ENCODE measurements around the gene MYH6.
"Not testable (repeated sequence)": the region's sequence is repeated elsewhere in the genome, so short reads cannot be mapped to it uniquely, and the experiment has no call there.

Gene MYH6

DNA sequence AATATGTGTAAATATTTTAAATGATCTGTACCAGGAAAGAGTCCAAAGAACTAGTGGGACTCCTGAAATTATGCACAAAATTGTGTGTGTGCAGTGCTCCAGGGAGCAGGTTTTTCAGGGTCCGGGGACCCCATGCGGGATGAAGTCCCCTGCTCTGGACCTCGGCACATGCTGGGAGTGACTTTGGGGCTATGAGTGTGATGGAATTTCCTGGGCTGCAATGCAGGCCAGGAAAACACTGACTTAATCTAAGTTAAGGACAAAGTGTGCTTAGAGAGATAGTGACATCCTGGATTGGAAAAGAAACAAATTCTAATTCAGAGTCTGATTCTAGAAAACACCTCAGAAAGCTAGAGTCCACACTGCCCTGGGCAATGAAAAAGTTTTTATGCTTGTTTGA is 6.2 kb upstream of the MYH6 start:
- no peak for FAIRE-seq

DNA sequence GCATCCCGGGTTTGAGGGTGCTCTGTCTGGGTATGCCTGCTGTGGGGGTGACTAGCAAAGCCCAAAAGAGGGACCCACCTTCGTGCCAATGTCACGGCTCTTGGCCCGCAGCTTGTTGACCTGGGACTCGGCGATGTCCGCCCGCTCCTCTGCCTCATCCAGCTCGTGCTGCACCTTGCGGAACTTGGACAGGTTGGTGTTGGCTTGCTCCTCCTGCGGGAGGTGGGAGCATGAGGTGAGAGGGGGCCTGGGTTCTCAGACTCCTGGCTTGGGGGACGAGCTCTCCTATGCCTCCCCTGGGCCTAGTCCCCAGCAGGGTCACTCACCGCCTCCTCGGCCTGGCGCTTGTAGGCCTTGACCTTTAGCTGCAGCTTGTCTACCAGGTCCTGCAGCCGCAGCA is 5.6 kb upstream of the MYH6 start:
- no peak for FAIRE-seq

DNA sequence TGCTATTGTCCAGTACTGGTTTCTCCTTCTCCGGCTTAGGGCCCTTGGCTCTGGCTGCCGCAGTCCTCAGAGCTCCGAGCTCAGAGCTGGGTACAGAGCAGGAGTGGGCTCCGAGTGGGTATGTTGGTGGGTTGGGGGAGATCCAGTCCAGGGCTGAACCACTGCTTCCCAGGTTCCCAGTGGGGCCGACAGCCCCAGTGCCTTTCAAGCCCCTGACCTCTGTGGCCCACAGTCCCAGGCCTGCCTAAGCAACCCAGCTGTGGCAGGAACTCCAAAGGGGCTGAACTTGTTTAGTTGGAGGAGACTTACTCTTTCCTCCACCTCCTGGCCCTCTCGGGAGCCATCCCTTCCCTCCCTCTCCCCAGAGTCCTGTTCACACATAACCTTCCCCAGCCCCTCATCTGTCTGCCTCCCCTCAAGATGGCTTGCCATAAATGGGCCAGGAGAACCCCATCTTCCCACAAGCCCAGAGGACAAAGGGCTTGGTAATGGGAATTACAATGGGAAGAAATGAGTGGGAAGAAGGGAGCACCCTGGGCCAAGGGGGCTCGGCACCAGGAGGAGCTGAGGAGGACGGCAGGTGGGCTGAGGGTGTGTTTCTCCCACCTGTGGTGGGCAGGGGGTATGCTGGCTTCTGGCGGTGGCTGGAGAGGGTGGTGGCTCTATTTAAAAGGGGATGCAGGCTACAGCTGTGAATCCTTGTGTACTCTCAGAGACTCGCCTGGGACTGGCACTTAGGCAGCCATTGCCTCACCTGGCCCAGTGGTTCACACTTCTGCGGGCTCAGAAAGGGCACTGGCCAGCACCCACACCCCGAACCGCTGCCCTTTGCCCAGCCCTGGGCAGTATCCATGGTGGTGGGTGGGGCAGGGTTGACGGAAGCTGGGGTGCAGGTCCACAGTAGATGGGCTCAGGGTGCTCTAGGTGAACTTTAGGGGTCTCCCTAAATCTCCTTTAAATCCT is 3.8 kb upstream of the MYH6 start:
- no peak for FAIRE-seq

DNA sequence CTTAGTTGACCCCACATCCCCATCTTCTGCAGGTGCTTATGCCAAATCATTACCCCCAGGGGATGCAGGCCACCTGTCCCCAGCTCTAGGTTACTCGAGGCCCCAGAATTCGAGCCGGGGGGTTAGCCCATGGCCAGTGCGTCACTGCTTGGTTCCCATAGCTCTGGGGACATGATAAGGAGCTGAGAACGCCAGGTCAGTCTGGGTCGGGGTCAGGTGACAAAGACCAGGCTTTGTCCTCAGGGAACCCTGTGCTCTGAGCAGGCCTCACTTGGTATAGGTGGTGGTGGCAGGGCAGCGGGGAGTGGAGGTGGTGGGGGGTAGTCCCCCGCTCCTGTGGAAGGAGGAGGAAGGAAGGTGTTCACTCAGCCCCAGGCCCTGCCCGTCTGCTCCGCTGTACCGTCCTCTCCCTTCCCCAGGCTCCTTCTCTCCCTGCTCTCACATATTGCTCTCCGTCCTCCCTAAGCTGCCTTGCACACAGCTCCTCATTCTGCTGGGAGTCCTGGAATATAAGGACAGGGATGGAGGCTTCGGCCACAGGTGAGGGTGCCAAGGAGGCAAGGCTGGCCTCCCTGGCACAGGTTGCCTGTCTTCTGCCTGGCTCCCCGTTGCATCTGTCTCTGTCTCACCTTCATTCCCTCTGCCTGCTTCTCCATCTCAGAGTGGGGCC is 2.0 kb upstream of the MYH6 start:
- FAIRE-seq, result no peak

DNA sequence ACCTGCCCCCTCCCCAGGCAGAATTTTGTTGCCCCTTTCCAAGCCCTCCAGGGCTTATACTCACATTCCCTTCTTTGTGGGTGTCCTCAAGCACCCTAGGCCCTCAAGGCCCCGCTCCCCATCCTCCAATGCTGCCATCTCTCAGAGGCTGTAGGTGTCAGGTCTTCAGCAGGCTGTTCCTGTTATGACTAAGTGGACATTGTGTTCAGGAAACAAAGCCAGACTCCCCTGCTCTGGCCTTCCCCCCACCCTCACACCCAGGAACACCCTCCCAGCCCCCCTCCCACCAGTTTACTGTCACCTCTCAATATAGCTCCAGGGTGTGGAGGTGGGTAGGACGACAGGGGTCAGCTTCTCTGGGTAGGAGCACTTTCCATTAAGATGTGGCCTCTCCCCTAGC is 1.4 kb upstream of the MYH6 start:
- no peak for FAIRE-seq

DNA sequence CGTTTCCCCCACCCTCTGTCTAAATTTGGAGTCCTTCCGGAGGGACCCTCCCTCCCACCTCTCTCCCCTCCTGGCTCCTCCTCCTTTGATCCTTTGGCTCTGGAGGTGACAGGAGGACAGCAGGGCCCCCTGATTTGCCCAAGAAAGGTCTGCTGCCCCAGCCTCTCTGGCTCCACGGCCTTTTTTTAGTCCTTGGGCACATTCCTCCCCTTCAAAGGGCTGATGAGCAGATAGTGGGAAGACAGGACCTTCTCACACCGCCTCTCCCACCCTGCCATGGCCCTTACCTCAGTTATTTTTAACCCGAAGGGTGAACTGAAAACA is 196 bp upstream of the MYH6 start:
- no peak for FAIRE-seq

DNA sequence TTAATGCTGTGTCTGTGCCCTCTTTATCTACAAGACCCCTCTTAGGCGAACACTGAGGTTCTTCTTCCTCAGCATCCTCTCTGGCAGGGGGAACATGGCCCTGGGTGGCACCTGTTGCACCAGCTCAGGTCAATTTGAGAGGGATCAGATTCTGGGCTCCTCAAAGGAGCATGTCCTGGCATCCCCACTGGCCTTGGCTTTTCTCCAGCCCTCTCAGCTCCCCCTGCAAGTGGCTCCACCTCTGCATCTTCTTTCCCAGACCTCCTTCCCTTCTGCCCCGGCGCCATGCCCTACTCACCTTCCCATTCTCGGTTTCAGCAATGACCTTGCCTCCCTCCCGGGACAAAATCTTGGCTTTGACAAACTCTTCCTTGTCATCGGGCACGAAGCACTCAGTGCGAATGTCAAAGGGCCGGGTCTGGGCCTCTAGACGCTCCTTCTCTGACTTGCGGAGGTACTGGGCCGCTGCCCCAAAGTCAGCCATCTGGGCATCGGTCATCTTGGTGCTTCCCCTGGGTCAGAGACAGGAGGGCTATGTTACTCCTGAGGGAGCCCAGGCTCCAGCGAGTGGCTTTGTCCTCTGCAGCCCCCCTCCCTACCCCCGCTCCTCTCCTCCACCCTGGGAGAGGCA is 1.2 kb downstream of the MYH6 start:
- FAIRE-seq, result no peak

DNA sequence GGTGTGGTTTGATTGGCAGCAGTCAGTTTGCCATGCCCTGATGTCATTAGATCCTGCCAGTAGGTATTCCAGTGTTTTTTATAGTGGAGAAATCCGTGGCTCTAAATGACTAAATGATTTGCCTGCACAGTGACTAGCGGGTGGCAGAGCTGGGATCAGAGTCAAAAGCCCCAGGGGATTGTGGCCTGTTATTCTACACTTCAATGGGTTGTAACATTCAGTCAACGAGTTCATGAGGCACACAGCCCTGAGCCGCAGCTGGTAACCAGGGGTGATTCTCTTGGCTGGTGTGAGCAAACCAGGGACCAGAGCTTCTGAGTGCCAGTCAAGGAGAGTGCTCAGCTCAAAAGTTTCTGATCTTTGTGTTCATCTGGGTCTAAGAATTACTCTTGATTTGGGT is 1.8 kb downstream of the MYH6 start:
- FAIRE-seq, result no peak

DNA sequence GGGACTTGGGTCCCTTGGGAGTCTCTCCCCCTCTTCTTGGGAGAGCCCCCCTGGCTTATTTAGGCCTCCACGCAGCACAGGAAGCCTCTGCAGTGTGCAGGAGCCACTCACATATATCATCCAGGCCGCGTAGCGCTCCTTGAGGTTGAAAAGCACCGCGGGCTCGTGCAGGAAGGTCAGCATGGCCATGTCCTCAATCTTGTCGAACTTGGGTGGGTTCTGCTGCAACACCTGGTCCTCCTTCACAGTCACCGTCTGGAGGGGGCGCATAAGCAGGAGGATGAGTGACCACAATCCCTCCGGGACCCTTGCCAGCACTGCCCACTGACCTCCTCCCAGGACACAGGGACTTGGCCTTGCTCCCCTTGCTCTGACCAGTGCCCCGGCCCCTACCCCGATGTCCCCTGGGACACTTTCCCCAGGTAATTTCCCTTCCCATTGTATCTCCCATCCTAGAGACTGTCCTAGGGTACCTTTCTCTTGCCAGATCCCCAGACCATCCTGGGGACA is 2.5 kb downstream of the MYH6 start:
- FAIRE-seq, result no peak

DNA sequence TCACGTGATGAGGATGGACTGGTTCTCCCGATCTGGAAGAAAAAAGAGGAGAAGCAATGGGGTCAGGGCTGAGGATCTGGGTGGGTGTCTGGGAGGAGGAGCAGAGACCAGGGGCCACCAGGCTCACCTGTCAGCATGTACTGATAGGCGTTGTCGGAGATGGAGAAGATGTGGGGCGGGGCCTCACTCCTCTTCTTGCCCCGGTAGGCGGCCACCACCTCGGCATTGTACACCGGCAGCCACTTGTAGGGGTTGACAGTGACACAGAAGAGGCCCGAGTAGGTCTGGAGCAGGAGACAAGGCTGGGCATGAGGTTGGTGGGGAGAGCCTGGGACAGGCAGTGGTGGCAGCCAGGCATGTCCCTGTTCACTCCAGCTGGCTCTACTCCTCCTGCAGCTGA is 3.0 kb downstream of the MYH6 start:
- no peak for FAIRE-seq

DNA sequence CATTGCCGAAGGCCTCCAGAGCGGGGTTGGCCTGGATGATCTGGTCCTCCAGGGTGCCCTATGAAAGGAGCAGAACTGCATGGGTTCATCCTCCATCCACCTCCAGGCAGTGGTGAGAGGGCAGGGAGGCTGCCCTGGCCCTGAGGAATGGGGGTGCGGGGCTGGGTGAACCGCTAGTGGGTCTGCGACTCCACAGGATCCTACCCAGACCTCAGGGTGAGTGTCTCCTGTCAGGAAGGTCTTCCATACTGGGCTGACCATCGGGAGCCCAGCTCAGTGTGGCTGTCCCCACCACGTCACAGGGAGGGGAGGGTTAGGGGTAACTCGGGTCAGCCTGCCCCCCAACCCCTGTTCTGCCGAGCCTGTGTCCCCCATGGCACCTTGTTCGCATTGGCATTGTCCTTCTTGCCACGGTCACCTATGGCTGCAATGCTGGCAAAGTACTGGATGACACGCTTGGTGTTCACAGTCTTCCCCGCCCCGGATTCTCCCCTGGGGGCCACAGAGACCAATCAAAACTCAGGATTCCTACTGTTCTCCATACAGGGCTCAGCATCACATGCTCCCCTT is 3.7 kb downstream of the MYH6 start:
- FAIRE-seq, result no peak

DNA sequence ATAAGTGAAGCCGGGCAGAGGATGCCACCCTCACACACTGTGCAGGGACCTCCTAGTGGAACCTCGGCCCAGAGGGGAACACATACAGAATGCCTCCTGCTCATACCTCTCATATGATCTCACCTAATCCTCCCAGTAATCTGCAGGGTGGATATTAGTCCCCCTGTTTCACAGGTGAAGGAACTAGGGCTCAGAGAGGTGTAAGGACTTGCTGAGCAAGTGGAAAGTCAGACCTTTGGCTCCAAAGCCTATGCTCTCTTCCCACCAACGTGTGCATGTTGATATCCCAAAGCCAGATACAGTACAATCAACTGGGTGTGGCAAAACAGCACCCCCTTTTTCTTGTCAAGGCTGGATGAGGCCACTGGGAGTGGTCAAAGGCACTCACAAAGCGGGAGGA is 4.2 kb downstream of the MYH6 start:
- no peak for FAIRE-seq

DNA sequence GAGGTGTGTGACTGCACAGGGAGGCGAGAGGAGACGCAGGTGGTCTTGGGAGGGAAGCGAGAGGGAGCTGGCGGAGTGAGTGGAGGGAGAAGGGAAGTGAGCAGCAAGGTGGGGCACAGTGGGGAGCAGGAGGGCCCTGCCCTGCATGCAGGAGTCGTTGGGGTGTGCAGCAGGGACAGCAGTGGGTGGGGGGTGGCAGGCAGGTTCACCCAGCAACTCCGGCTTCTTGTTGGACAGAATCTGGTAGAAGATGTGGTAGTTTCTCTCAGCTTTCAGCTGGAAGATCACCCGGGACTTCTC is 5.0 kb downstream of the MYH6 start:
- FAIRE-seq, result no peak

DNA sequence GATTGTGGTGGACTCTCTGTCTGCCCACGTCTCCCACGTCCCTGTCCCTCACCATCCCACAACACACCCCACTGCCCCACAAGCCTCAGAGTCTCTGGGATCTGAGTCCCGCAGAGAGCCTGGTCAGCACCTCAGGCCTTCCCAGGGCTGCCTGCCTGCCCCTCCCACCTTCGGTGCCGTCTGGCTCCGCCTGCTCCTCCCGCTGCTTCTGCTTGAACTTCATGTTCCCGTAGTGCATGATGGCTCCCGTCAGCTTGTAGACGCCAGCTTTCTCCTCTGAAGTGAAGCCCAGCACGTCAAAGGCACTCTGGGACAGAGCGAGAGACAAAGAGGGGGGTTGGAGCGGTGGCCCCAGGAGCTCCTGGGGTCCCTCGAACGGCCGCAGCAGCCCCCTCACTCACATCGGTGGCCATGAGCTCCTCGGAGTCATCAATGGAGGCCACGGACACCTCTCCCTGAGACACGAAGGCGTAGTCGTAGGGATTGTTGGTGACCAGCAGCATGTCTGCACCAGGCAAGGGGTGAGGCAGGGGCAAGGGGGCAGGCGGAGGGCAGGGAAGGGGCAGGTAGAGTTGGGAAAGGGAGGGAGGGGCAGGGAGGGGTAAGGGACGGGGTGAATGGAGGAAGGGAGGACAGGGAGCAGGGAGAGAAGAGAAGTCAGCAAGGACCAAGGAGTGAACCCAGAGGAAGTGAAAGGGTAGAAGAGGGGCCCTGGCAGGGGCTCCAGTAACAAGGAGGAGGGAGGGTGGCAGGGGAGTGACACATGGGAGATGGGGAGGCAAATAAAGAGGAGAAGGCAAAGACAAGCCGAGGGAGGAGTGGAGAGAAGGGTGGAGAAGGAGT is 5.6 kb downstream of the MYH6 start:
- FAIRE-seq, result no peak

DNA sequence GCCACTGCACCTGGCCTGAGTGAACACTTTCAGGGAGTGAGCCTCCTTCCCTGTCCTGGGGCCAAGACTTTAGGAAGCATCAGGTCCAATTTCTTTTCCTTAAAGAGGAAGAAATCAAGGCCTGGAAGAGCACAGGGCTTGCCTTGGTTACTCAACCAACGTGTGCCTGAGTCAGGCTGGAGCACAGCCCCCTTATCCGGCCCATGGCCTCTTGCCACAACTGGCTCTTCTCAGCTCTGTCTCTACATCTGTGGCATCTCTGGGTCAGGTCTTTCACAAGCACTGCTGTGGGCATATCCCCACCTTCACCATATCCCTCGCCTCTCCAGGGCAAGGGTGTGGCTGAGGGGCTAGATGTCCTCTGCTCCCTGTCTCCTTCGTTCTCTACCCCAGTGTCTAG is 6.8 kb downstream of the MYH6 start:
- FAIRE-seq, result no peak

DNA sequence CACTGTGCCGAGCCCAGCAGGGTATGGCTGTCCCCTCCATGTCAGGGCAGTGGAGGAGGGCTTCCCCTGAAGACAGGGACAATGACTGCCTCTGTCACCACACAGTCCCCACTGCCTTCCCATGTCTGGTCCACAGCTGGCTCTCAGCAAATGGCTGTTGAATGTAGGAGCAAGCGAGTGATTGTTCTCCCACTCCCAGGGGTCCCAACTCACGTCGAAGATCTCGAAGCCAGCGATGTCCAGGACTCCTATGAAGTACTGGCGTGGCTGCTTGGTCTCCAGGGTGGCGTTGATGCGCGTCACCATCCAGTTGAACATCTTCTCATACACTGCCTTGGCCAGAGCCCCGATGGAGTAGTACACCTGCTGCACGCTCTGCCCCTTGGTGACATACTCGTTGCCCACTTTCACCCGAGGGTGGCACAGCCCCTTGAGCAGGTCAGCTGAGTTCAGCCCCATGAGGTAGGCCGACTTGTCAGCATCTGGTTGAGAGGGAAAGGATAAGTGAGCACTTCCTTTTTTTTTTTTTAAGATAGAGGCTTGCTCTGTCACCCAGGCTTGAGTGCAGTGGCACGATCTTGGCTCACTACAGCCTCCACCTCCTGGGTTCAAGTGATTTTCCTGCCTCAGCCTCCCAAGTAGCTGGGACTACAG is 7.5 kb downstream of the MYH6 start:
- FAIRE-seq, result not testable (repeated sequence)

DNA sequence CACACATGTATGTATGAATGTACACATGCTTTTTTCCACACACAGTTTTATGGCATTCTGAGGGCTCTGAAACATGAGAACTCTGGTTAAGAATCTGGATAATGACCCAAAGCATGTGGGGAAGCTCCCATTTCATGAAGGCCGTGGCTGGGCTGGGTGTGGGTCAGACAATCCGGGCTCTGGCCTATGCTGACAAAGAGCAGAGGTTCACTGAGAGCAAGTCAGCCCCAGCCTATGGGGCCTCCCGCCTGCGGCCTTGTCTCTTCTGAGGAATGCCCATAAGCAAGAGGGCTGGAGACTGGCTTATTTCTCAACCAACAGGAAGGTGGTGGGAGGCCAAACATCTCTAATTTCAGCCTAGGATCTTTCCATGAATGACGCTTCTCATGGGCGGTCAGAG is 8.5 kb downstream of the MYH6 start:
- FAIRE-seq, result no peak

DNA sequence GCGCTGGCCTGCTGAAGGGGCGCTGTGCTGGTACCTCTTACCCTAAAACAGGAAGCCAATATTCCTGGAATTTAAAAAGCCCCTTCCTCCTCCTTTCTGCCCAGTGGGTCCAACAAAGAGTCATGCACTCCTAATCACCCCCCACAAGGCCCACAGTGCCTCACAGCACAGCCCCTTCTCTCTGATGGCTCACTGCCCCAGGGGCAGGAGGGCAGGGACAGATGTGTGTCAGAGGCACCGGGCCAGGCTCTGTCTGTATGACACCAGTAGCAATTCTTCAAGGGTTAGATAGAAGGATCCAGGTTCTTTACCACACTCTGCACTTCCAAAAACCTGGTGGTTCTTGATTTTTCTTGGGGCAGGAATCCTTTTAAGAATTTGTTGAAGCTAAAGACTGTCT is 8.9 kb downstream of the MYH6 start:
- no peak for FAIRE-seq

DNA sequence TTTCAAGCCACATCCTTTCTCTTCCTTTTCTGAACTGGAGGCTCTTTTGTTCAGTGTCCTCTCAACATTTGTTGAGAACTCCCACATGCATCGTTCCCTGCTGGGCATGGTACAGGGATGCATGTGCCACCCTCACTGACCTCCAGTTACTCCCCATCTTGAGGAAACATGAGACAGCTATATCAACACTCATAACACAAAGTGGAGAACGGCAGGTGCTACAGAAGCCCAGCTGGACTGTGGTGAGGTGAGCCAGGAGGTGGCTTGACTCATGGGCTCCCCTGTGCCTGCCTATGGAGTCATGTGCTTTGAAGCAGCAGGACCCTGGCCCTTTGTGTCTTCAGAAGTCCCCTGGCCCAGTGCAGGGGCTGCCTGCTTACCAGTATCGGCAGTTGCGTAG is 9.7 kb downstream of the MYH6 start:
- FAIRE-seq, result no peak

DNA sequence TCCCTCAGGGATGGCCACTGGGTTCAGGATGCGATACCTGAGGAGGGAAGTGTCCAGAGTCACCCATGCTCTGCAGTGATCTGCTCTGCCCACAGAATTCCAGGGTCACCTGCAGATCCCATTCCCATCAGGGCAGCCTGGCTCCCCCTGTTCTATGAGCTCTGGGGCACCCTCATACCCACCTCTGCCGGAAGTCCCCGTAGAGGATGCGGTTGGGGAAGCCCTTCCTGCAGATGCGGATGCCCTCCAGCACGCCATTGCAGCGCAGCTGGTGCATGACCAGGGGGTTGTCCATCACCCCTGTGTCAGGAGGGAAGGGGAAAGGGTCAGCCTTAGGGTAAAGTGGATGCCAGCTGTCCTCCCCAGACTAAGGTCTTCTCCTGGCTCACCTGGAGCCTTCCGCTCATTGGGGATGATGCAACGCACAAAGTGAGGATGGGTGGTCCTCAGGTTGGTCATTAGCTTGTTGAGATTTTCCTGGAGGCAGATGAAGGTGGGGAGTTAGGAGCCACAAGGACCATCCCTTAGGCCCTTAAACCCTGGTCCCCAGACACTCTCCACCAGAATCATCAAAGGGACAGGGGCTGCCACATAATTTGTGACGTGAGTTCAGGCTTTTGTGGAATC is 11.2 kb downstream of the MYH6 start:
- no peak for FAIRE-seq

DNA sequence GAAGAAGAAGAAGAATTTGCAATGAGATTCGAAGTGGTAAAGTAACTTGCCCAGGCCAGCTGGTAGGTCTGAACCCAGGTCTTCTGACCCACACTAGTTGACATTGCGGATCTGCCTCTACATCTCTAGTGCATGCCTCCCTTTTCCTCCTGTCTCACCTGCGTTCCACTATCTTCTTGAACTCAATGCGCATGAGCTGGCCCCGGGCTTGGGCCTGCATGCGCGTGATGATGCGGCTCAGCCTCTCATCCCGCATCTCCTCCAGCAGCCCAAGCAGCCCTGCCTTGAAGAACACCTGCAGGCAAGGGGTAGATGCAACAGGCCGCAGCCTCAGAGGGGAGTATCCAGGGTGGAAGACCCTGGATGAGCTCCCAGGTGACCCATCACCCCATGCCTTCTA is 11.9 kb downstream of the MYH6 start:
- no peak for FAIRE-seq

DNA sequence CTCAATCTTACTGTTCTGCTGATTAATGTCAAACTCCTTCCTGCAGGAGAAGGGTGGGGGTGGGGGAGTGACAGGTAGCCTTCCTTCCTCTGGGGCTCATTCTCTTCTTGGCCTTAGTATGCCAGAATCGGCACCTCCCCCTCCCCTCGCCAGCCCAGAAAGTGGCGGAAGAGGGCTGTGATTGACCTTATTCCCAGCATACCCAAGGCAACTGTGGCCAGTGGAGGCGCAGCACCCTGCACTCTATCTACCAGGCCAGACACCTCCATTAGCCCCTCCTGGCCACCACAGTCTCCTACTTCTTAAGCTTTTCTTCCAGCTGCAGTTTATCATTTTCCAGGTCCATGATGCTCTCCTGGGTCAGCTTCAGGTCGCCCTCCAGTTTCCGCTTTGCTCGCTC is 15.5 kb downstream of the MYH6 start:
- no peak for FAIRE-seq

Measured in endometrium (tissue), 2 donors.